Lower leg skin (tissue), 3 donors: ENCODE results near the gene OVOL1.

Experiments used
- POLR2A ChIP-seq, 2 donors: fragments of 450-650 bp; IDR thresholded peaks; one replicate each; pipeline ENCODE4 v1.6.1; 2016 to 2017; ENCODE audit warnings: antibody characterized with exemption in 2 of 2, mild to moderate bottlenecking in 1 of 2, moderate library complexity in 1 of 2
- TF ChIP-seq, protein P1 (sequence below), 3 donors: fragments of 450-650 bp; IDR thresholded peaks; one replicate each; pipeline ENCODE4 v1.5.1; 2016; ENCODE audit warnings: antibody characterized with exemption in 3 of 3, mild to moderate bottlenecking in 3 of 3, moderate library complexity in 2 of 3

DNA sequence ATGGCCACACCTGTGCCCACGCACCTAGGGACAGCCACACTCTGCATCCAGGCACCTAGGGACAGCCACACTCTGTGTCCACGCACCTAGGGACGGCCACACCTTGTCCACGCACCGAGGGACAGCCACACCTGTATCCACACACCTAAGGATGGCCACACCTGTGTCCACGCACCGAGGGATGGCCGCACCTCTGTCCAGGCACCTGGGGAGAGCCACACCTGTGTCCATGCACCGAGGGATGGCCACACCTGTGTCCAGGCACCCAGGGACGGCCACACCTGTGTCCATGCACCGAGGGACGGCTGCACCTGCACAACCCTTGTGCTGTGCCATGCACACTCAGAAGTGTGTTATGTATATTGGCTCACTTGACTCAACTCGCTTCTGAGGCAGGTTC, 10.8 kb downstream of the OVOL1 start:
- TF ChIP-seq, protein P1, sequence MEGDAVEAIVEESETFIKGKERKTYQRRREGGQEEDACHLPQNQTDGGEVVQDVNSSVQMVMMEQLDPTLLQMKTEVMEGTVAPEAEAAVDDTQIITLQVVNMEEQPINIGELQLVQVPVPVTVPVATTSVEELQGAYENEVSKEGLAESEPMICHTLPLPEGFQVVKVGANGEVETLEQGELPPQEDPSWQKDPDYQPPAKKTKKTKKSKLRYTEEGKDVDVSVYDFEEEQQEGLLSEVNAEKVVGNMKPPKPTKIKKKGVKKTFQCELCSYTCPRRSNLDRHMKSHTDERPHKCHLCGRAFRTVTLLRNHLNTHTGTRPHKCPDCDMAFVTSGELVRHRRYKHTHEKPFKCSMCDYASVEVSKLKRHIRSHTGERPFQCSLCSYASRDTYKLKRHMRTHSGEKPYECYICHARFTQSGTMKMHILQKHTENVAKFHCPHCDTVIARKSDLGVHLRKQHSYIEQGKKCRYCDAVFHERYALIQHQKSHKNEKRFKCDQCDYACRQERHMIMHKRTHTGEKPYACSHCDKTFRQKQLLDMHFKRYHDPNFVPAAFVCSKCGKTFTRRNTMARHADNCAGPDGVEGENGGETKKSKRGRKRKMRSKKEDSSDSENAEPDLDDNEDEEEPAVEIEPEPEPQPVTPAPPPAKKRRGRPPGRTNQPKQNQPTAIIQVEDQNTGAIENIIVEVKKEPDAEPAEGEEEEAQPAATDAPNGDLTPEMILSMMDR (IDR thresholded peaks at IDR 0.05): no peak
- TF ChIP-seq POLR2A (IDR thresholded peaks at IDR 0.05): no peak
